Measurements from ENCODE around the gene FBXO27.
"Not testable (repeated sequence)": the region's sequence is repeated elsewhere in the genome, so short reads cannot be mapped to it uniquely, and the experiment has no call there.

Gene FBXO27

GRCh38 chr19:39032063-39032918 lies at the start of gene FBXO27:
Gene FBXO27 (minus strand): TSS chr19:39032549. CDS start chr19:39032227, 322 bp downstream.
- no peak for FAIRE-seq

GRCh38 chr19:39080431-39080830 lies 48.1 kb upstream of the FBXO27 start:
- no peak for FAIRE-seq

GRCh38 chr19:39078436-39079200 lies 46.3 kb upstream of the FBXO27 start:
- no peak for FAIRE-seq

- no peak for FAIRE-seq
These were observed 45.0 kb upstream of the FBXO27 start for GRCh38 chr19:39077323-39077722.

- no peak for FAIRE-seq
These were observed 42.6 kb upstream of the FBXO27 start for GRCh38 chr19:39074942-39075341.

GRCh38 chr19:39074205-39074692 lies 41.9 kb upstream of the FBXO27 start:
- no peak for FAIRE-seq

GRCh38 chr19:39070888-39071287 lies 38.5 kb upstream of the FBXO27 start:
- FAIRE-seq = no peak

GRCh38 chr19:39068259-39068658 lies 35.9 kb upstream of the FBXO27 start:
- not testable (repeated sequence) for FAIRE-seq

- FAIRE-seq = no peak
These were observed 34.8 kb upstream of the FBXO27 start for GRCh38 chr19:39067104-39067503.

GRCh38 chr19:39065928-39066327 lies 33.6 kb upstream of the FBXO27 start:
- no peak for FAIRE-seq

- no peak for FAIRE-seq
These were observed 32.1 kb upstream of the FBXO27 start for GRCh38 chr19:39064405-39064804.

GRCh38 chr19:39060171-39060570 lies 27.8 kb upstream of the FBXO27 start:
- no peak for FAIRE-seq

- no peak for FAIRE-seq
These were observed 27.0 kb upstream of the FBXO27 start for GRCh38 chr19:39059302-39059701.

GRCh38 chr19:39057615-39058014 lies 25.3 kb upstream of the FBXO27 start:
- no peak for FAIRE-seq

- no peak for FAIRE-seq
These were observed 21.7 kb upstream of the FBXO27 start for GRCh38 chr19:39054091-39054470.

- no peak for FAIRE-seq
These were observed 21.1 kb upstream of the FBXO27 start for GRCh38 chr19:39053276-39054090.

GRCh38 chr19:39052846-39053245 lies 20.5 kb upstream of the FBXO27 start:
- no peak for FAIRE-seq

- no peak for FAIRE-seq
These were observed 19.9 kb upstream of the FBXO27 start for GRCh38 chr19:39052243-39052746.

- FAIRE-seq = no peak
These were observed 14.7 kb upstream of the FBXO27 start for GRCh38 chr19:39047073-39047472.

- no peak for FAIRE-seq
These were observed 13.9 kb upstream of the FBXO27 start for GRCh38 chr19:39046037-39046821.

- no peak for FAIRE-seq
These were observed 13.2 kb upstream of the FBXO27 start for GRCh38 chr19:39045506-39045905.

GRCh38 chr19:39038098-39038497 lies 5.7 kb upstream of the FBXO27 start:
- no peak for FAIRE-seq
